ENCODE results near the gene USP54. TPM values are rescaled to one million over a fixed set of nuclear protein-coding genes. Genes with fewer than 3 reads are reported as not detected.
"Not testable (repeated sequence)": the region's sequence is repeated elsewhere in the genome, so short reads cannot be mapped to it uniquely, and the experiment has no call there.

USP54 gene, protein sequence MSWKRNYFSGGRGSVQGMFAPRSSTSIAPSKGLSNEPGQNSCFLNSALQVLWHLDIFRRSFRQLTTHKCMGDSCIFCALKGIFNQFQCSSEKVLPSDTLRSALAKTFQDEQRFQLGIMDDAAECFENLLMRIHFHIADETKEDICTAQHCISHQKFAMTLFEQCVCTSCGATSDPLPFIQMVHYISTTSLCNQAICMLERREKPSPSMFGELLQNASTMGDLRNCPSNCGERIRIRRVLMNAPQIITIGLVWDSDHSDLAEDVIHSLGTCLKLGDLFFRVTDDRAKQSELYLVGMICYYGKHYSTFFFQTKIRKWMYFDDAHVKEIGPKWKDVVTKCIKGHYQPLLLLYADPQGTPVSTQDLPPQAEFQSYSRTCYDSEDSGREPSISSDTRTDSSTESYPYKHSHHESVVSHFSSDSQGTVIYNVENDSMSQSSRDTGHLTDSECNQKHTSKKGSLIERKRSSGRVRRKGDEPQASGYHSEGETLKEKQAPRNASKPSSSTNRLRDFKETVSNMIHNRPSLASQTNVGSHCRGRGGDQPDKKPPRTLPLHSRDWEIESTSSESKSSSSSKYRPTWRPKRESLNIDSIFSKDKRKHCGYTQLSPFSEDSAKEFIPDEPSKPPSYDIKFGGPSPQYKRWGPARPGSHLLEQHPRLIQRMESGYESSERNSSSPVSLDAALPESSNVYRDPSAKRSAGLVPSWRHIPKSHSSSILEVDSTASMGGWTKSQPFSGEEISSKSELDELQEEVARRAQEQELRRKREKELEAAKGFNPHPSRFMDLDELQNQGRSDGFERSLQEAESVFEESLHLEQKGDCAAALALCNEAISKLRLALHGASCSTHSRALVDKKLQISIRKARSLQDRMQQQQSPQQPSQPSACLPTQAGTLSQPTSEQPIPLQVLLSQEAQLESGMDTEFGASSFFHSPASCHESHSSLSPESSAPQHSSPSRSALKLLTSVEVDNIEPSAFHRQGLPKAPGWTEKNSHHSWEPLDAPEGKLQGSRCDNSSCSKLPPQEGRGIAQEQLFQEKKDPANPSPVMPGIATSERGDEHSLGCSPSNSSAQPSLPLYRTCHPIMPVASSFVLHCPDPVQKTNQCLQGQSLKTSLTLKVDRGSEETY (N-terminal part only)
- 6.8 TPM for polyA plus RNA-seq (2013, experiment 1 of 2; ENCODE audit: insufficient read length)
- 3.3 TPM for polyA plus RNA-seq (2013, experiment 2 of 2; ENCODE audit: insufficient read length)

DNA sequence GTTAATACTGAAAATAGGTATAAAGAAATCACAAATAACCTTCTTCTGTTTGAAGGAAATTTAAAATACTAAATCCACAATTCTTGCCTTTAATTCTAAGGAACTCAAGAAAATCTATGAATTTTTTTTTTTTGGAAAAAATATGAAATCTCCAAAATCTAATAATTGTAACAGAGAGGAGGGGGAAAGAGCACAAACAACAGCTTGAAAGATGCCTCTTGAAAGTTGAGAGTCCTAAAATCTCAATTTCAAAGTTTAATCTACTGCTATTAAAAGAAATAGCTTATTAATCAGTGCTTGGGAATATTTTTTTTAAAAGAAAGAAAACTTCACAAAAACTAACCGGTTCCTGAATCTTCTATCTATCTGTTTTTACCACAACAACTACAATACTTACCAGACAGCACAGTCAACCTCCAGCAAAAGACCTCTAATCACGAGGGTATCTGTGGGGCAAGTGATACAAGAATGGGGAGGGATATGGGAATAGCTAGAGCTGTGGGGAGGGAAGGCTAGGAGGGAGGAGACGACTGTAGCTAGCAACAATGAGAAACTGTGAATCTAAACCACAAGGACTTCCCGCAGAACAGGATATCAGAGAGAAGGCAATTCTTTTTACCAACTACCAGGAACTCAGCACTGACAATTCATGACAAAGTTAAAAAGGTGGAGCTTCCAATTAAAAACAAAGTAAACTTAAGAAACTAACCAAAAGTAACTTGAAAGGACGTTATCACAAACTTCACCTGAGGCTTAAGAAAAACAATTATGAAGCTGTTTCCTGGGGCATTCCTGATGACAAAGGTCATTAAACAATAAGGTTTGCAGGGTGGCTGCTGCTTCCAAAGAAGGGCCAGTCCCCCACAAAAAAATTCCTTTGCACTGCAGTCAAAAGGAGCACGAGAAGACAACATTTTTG, at the start of gene USP54:
TSS of gene USP54 (minus strand) at position 462 of the 919 bp plus-strand sequence. CDS start 15,684 bp downstream, outside the sequence.
- DNase-seq: peak; percentile 69

DNA sequence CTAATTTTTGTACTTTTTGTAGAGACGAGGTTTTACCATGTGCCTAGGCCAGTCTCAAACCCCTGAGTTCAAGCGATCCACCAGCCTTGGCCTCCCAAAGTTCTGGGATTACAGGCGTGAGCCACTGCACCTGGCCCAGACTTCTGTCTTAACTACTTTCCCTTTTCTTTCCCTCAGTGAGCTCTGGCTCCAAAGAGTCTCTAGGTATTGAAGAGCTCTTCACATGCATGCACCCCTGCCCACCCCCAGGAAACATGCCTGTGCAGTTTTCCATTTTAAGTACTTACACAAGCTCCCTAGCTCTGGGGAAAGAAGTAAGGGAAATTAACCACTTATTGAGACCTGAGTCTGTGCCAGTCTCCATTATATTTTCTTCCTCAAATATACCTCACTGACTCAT, 48.1 kb upstream of the USP54 start:
- no peak for DNase-seq

DNA sequence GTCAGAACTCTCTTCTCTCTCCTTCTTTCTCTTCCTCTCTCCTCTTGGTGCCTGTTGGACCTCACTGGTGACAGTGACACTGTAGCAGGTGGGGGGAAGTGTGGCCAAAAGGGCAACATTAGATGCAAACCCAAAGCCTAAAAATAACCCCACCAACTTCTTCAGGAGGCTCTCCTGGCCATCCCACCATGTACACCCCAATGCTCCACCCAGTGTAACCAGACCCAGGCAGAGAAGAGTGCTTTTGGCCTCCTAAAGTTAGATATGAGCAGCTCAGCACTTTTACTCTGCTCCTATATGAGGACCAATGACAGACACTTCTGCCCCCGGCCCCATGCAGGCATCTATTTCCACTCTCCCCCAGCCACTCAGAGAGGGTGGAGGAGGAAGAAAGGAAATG, 44.6 kb upstream of the USP54 start:
- no peak for DNase-seq

DNA sequence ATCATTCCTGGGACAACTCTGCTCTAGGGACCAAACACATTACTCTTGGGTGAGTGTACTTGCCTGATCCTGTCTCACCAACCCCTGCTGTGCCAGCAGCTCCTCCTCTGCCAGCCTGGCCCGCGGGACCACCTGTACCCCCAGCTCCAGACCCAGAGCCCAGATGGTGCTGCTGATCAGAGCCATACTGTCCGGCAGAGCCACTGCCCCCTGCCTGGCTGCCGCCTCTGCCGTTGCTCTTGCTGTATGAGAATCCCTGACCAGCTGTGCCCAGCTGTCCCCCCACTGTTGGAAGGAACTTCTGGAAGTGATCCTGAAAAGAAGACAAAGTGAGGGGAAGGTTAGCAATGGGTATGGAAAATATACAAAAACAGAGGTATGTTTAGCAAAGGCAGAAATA, 43.3 kb upstream of the USP54 start:
- no peak for DNase-seq

DNA sequence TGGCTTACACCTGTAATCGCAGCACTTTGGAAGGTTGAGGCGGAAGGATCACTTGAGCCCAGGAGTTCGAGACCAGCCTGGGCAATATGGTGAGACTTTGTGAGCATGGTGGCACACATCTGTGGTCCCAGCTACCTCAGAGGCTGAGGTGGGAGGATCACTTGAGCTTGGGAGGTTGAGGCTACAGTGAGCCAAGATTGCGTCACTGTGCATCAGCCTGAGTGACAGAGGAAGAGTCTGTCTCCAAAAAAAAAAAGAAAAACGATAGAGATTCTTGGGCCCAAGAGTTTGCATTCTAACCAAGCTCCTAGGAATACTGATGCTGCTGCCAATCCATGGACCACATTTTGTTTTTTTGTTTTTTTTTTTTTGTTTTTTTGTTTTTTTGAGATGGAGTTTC, 38.0 kb upstream of the USP54 start:
- no peak for DNase-seq

DNA sequence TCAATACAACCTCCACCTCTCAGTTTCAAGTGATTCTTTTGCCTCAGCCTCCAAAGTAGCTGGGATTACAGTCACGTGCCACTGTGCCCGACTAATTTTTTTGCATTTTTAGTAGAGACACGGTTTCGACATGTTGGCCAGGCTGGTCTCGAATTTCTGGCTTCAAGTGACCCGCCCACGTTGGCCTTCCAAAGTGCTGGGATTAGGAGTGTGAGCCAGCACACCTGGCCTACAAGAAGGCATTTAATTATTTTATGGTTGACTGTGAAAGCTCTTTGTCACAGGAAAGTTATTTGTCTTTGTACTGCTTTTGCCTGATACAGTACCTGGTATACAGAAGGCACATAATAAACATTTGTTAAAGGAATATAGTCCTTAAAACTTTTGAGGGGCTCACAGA, 37.3 kb upstream of the USP54 start:
- DNase-seq: no peak

DNA sequence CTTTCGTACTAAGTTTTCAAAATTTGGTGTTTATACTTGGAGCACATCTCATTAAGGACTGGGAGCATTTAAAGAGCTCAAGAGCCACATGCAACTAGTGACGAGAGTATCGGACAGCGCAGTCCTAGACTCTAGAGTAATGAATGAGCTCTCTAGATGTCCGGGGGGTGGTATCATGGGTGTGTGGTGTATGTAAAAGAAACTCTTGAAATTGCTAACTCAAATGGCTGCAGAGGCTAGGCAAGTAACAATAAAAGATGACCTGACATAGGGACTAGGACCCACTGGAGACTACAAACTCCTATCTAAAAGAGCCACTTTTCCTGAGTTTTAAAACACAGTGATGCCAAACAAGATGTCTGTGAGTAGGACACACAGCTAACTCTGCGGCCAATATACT, 36.2 kb upstream of the USP54 start:
- DNase-seq: no peak

DNA sequence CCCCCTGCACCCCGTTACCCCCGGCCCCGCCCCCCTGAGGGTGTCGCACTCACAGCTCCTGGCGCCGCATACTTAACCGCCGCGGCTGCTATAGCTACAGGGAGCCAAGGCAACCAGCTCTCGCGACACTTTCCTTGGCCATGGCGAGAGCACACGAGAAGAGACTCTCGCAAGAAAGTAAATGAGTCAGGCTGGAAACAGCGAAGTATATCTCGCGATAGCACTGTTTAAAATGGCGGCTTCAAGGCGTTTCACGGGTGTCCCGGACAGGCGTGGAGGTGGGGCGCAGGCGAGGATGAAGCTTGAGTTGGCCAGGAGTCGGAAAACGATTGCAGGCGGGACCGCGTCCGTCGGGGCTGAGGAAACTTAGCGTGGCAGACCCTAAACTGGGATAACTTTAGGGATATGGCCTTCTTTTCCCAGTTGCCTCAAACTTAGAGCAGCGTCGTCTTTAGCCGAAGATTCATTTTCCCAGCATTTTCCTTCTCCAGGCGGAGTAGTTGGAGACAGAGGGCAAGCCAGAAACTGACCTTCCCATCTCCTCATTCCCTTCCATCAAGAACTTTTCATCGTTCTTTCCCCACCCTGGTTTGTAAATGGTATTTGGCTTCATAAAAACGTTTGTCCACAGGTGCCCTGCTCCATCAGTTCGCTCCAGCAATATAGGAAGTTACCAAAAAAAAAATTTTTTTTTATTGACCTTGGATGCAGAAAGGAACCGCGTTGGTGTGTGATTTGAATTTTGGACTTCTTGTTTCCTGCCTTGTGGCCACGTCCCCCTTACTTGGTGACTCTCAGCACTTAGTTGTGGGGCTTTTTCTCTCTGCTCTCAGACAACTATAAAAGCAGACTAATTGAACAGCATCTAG, 35.0 kb upstream of the USP54 start:
- DNase-seq: peak; percentile 98

DNA sequence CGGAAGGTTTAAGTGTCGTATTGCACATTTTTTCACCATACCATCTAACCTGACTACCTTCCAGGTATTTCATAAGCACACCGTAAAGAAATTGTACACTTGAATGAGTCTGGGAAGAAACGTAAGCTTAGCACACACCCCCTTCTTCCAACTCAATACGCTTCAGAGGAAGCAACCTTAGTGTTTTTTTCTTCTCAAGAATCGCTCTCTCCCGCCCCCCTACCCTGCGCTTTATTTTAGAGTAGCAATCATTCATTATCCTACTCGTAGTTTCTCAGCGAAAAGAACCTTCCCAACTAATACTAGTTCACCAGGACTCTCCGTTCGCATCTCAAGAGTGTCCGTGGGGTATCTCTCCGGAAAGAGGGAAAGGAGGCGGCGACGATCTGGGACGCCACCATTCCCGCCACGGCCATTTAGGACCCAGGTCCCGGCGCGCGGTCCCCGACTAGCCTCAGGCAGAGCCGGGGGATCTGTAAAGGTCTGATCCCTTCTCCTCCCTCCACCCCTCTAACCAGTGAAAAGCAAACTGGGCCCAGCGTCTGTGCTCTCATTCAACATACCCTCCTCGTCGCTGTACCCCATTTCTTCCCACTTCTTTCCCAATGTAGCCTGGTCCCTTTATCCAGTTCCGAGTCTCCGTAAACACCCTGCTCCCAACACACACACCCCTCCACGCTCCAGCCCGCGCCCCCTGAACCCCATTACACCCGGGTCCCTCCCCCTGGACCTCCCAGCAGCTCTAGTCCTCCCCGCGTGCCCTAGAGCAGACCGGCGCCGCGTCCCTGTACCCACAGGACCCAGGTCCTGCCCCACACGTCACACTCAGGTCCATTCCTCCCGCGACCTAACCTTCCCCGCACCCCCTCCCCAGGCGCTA, 34.1 kb upstream of the USP54 start:
- peak; percentile 24 for DNase-seq

DNA sequence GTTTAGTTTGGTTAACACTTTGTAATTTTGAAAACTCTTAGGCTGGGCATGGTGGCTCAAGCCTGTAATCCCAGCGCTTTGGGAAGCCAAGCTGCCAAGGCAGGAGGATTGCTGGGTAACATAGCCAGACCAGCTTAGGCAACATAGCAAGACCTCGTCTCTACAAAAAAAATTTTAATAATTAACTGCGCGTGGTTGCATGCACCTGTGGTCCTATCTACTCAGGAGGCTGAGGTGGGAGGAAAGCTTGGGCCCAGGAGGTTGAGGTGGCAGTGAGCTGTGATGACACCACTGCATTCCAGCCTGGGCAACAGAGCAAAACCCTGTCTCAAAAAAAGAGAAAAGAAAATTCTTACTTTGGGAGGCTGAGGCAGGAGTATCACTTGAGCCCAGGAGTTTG, 31.9 kb upstream of the USP54 start:
- no peak for DNase-seq

DNA sequence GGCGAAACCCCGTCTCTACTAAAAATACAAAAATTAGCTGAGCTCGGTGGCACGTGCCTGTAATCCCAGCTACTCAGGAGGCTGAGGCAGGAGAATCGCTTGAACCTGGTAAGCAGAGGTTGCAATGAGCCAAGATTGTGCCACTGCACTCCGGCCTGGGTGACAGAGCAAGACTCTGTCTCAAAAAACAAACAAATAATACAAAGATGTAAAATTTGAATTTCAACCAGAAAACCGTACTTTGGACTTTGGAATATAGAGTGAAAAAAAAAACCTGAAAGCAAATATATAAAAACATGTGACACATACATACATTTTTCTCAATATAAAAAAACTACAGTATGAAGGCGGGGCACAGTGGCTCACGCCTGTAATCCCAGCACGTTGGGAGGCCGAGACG, 29.8 kb upstream of the USP54 start:
- DNase-seq: not testable (repeated sequence)

DNA sequence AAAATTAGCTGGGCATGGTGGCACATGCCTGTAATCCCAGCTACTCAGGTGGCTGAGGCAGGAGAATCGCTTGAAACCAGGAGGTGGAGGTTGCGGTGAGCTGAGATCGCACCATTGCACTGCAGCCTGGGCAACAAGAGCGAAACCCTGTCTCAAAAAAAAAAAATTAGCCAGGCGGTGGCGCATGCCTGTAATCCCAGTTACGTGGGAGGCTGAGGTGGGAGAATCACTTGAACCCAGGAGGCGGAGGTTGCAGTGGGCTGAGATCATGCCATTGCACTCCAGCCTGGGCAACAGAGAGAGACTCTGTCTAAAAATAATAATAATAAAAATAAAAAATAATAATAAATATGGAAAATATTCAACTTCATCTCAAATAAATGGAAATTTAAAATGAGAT, 26.0 kb upstream of the USP54 start:
- not testable (repeated sequence) for DNase-seq

DNA sequence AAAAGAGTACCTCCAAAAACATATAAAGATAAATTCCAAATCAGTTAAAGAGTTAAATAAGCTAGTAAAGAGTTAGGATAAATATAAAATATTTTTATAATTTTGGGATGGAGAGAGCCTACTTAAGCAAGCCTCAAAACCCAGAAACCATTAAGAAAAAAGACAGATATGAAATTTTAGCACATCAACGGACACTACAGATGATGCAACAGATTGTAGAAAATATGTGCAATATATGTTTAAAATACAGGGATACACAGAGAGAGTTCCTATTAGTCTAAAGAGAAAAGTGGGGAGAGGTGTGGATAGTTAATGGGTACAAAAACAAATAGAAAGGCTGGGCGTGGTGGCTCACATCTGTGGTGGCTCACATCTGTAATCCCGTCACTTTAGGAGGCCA, 23.6 kb upstream of the USP54 start:
- DNase-seq: no peak

DNA sequence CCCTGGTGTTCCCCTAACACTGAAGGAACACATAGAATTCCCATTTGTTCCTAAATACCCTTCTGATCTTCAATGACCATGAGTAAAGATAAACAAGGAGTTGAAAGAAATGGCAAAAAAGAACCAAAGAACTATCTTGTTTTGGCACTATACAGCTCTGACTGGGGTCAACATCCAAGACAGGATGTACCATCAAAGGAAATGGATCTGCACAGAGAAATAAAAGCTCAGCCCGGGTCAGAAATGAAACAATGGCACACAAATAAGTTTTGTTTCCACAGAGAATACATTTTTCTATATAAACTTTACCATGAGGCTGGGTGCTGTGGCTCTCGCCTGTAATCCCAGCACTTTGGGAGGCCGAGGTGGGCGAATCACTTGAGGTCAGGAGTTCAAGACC, 18.0 kb upstream of the USP54 start:
- no peak for DNase-seq

DNA sequence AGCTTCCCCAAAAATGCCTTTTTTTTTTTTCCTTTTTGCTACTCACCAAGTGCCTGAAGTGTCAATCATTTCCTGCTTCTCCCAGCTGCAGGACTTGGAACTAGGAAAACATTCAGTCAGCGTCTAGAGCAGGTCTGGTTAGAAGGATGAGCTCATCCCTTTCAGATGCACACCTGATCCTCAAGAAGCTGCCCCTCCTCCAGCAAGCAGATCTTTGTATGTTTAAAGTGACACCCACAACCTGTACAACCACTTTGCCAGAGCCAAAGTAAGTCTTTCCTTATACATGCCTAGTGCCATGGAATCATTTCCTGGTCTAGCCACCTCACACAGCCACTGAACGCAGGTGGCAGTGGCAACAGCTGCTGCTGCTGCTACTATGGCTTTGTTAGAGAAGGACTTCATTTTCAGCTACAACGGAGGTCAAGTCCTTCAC, 10.4 kb upstream of the USP54 start:
- peak; percentile 7 for DNase-seq

DNA sequence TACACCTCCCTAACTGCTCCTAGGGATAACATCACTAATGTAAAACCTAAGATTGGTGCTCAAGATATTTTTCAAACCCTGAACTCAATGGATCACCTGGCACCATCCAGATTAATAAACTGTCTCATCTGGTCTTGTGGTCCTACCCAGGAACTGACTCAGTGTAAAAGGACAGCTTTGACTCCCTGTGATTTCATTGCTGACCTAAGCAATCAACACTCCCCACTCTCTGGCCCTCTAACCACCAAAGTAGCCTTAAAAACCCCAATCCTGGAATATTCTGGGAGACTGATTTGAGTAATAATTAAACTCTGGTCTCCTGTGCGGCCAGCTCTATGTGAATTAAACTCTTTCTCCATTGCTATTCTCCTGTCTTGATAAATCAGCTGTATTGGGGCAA, 6.2 kb upstream of the USP54 start:
- DNase-seq: no peak

DNA sequence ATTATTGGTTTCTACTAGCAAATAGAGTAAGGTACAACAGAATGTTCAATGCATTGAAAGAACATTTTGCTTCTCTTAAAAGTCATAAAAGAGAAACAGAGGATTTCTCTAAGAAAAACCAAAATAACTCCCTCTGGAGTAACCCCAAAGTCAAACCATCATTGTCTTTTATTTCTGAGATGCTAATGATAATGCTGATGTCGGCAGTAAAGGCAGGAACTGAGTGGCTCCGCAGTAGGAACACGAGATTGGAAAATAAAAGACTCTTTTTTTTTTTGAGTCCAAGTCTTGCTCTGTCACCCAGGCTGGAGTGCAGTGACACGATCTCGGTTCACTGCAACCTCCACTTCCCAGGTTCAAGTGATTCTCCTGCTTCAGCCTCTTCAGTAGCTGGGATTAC, 2.7 kb upstream of the USP54 start:
- no peak for DNase-seq

DNA sequence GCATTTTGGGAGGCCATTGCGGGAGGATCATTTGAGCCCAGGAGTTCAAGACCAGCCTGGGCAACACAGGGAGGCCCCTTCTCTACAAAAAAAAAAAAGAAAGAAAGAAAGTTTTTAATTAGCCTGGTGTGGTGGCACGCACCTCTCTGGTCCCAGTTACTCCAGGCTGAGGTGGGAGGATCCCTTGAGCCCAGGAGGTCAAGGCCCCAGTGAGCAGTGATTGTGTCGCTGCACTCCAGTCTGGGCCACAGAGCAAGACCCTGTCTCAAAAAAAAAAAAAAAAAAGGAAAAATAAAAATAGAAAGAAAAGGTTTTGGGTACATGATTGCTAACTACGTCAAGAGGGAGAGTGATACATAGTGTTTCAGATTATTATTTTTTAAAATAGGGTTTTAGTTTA, 2.0 kb upstream of the USP54 start:
- no peak for DNase-seq

DNA sequence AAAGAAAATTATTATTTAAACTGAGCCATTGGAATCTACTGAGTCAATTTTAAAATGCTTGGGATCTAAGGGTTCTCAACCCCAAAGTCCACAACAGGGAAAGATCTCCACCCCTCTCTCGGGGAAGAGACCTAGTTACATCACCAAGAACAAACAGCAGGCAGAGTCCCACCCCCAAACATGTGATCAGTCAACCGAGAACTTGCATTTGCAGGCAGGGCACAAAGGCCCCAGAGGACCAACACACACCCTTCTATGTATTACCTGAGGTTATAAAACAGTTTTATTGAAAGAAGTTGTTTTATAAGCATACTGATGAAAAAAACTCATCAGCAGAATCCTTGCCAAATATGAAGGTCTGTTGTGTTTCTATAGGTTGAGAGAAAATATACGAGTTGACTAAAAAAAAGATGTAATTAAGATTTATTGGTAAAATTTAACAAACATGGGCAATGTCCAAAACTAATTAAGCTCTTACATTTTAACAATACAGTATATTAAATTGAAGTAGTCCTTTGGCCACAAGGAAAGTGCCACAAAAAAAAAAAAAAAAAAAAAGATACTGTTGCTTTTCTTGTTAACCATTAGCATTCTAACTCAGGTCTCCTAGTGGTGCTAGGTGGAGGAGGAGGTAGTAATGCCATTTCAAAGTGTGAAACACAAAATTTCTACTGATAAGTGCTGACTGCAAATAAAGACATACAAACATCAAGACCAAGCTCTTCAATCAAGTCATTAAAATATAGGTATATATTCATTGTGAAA, 975 bp upstream of the USP54 start:
- DNase-seq: peak; percentile 43
